MM.1S (cell line): ENCODE results near the gene SLC25A20.

ENCODE experiments used
- DNase-seq: peaks from one replicate; pipeline ENCODE4 v3.0.0-alpha.2; 2015
- H2AFZ ChIP-seq: fragments of 300-600 bp; sonication (generic); 2 replicates; pipeline ENCODE4 v1.6.0; 2016; ENCODE audit warnings: antibody characterized with exemption, low read length
- H3F3A ChIP-seq: fragments of 300-600 bp; sonication (generic); 2 replicates; pipeline ENCODE4 v1.6.1; 2016; ENCODE audit warnings: mild to moderate bottlenecking, antibody characterized with exemption, low read length, moderate library complexity, mixed read lengths; ENCODE audit not compliant: insufficient read depth
- H3K27ac ChIP-seq: fragments of 300-600 bp; sonication (generic); 2 replicates; pipeline ENCODE4 v1.5.1; 2016; ENCODE audit warnings: mild to moderate bottlenecking, low read length
- H3K27me3 ChIP-seq: fragments of 300-600 bp; sonication (generic); replicated peaks from 2 replicates; pipeline ENCODE4 v1.6.0; 2016; ENCODE audit warnings: low read length; ENCODE audit not compliant: insufficient read depth
- H3K36me3 ChIP-seq: fragments of 300-600 bp; sonication (generic); replicated peaks from 2 replicates; pipeline ENCODE4 v1.6.1; 2016; ENCODE audit warnings: mild to moderate bottlenecking, low read length, mixed read lengths; ENCODE audit not compliant: insufficient read depth
- H3K4me1 ChIP-seq: fragments of 300-600 bp; sonication (generic); 2 replicates; pipeline ENCODE4 v1.6.1; 2016; ENCODE audit warnings: low read length, mixed read lengths
- H3K4me2 ChIP-seq: fragments of 300-600 bp; sonication (generic); 2 replicates; pipeline ENCODE4 v1.6.0; 2016; ENCODE audit warnings: low read depth, low read length
- H3K4me3 ChIP-seq: fragments of 300-600 bp; sonication (generic); 2 replicates; pipeline ENCODE4 v1.5.1; 2016; ENCODE audit warnings: low read length, mixed read lengths
- H3K79me2 ChIP-seq: fragments of 300-600 bp; sonication (generic); 2 replicates; pipeline ENCODE4 v1.6.1; 2016; ENCODE audit warnings: mixed run types, low read length, mixed read lengths
- H3K9ac ChIP-seq: fragments of 300-600 bp; sonication (generic); 2 replicates; pipeline ENCODE4 v1.6.1; 2016; ENCODE audit warnings: low read length, mixed read lengths
- H3K9me2 ChIP-seq: fragments of 300-600 bp; sonication (generic); replicated peaks from 2 replicates; pipeline ENCODE4 v1.6.1; 2016; ENCODE audit warnings: mild to moderate bottlenecking, low read length, mixed read lengths; ENCODE audit not compliant: insufficient read depth
- H3K9me3 ChIP-seq: fragments of 300-600 bp; sonication (generic); replicated peaks from 2 replicates; pipeline ENCODE4 v1.6.1; 2016; ENCODE audit warnings: mild to moderate bottlenecking, low read length, mixed read lengths; ENCODE audit not compliant: insufficient read depth
- H4K20me1 ChIP-seq: fragments of 300-600 bp; sonication (generic); 2 replicates; pipeline ENCODE4 v1.6.1; 2016; ENCODE audit warnings: mild to moderate bottlenecking, low read length, moderate library complexity, mixed read lengths; ENCODE audit not compliant: insufficient read depth
- EZH2 ChIP-seq: fragments of 300-600 bp; sonication (generic); optimal IDR thresholded peaks from 2 replicates; pipeline ENCODE3; 2017; ENCODE audit warnings: low read depth, mild to moderate bottlenecking, antibody characterized with exemption, low read length, mixed read lengths
- EZH2phosphoT487 ChIP-seq: fragments of 300-600 bp; sonication (generic); IDR thresholded peaks from 2 replicates; pipeline ENCODE4 v1.6.1; 2018; ENCODE audit warnings: antibody characterized with exemption, low read length
- TF ChIP-seq, protein P1 (sequence below): fragments of 300-600 bp; sonication (generic); IDR thresholded peaks from 2 replicates; pipeline ENCODE4 v1.5.1; 2016; ENCODE audit warnings: antibody characterized with exemption, low read length, mixed read lengths

Gene SLC25A20

DNA sequence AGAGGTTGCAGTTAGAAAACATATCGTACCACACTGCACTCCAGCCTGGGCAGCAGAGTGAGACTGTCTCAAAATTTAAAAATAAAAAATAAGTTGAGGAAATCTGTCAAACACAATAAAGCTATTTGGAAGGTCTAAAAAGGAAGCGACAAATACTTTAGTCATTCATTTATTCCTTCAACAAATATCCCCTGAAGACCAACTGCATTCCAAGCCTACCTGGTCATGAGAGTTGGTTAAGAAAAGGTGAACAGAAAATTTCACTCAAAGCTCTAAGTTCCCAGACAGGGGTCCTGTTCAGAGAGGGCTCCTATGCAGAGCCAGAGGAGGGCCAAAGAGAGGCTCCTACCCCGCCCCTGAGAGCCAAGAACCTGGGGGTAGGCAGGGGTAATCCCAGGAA, 35.6 kb downstream of the SLC25A20 start:
- H3K4me1 ChIP-seq = no peaks in the 10 kb centered on the region

DNA sequence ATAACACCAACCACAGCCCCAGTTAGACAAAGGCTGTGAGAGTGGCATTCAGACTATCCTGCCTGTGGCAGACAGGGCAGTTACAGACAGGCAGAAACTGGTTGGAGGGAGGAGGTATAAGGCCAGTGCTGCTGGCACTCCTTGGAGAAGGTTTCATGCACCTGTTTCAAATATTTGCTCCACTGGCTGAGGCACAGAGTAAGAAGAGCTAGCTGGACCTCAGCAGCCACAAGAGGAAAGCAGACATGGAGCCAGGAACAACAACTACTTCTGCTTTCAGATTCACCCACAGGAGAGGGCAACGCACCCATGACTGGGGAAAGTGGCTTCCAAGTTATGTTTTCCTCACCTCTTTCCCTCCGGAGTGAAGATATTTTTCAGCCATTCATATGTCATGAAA, 39.5 kb downstream of the SLC25A20 start:
- Histone ChIP-seq H3K4me2 (no peak overlapping the region), H3K27me3 (no peaks in the 10 kb centered on the region), H3K27ac (no peak overlapping the region), H3K9ac (no peak overlapping the region), H2AFZ (no peak overlapping the region), H4K20me1 (no peaks in the 10 kb centered on the region), H3K9me2 (no peaks in the 10 kb centered on the region), H3K36me3 (no peaks in the 10 kb centered on the region; the same call in 1 of the 2 replicates), H3K4me1 (no peaks in the 10 kb centered on the region), H3K4me3 (no peak overlapping the region), H3F3A (0 out of 2 replicates have a peak, but pooled peaks cover 2% of the 10 kb centered on the region), H3K9me3 (no peaks in the 10 kb centered on the region), H3K79me2 (peaks cover 4% of the 10 kb centered on the region; the same call in 1 of the 2 replicates)
- TF ChIP-seq, protein P1, sequence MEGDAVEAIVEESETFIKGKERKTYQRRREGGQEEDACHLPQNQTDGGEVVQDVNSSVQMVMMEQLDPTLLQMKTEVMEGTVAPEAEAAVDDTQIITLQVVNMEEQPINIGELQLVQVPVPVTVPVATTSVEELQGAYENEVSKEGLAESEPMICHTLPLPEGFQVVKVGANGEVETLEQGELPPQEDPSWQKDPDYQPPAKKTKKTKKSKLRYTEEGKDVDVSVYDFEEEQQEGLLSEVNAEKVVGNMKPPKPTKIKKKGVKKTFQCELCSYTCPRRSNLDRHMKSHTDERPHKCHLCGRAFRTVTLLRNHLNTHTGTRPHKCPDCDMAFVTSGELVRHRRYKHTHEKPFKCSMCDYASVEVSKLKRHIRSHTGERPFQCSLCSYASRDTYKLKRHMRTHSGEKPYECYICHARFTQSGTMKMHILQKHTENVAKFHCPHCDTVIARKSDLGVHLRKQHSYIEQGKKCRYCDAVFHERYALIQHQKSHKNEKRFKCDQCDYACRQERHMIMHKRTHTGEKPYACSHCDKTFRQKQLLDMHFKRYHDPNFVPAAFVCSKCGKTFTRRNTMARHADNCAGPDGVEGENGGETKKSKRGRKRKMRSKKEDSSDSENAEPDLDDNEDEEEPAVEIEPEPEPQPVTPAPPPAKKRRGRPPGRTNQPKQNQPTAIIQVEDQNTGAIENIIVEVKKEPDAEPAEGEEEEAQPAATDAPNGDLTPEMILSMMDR = no peak
- TF ChIP-seq EZH2 = no peak
- no peak for TF ChIP-seq EZH2phosphoT487
- no peak for DNase-seq

More for the DNA sequence above, 35.6 kb downstream of the SLC25A20 start:
- TF ChIP-seq, protein P1 = no peak
- TF ChIP-seq EZH2 (no peak), EZH2phosphoT487 (no peak)
- DNase-seq = no peak
- no peaks in the 10 kb centered on the region for H3K27me3 ChIP-seq
- no peaks in the 10 kb centered on the region for H4K20me1 ChIP-seq
- H3K4me3 ChIP-seq = no peak overlapping the region
- no peaks in the 10 kb centered on the region for H3K9me2 ChIP-seq
- H3K9ac ChIP-seq = no peak overlapping the region
- H3K9me3 ChIP-seq = no peaks in the 10 kb centered on the region
- peaks cover 1% of the 10 kb centered on the region; the same call in 1 of the 2 replicates for H3K36me3 ChIP-seq
- H3F3A ChIP-seq = no peaks in the 10 kb centered on the region
- no peak overlapping the region for H3K27ac ChIP-seq
- H2AFZ ChIP-seq = no peak overlapping the region
- peaks cover 4% of the 10 kb centered on the region; the same call in 1 of the 2 replicates for H3K79me2 ChIP-seq
- H3K4me2 ChIP-seq = no peak overlapping the region

DNA sequence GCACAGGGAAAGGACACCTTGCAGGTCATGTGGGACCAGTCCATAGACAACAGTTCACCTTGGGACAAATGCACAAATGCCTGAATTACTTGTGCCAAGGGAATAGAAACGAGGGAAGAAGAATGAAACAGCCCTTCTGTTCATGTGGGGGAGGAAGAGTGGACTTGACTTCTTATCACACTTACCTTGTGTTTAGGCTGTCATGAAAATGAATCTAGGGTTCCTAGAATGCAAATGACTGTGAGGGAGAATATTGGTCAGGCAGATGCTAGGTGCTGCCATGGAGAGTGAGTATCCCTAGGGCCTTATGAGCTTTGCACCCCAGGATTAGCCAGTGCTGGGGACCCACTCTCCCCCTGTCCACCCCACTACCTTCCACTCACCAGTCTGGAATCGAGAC, 40.0 kb downstream of the SLC25A20 start:
- H3K27me3 ChIP-seq = no peaks in the 10 kb centered on the region
- H3K79me2 ChIP-seq = peaks cover 4% of the 10 kb centered on the region; the same call in 1 of the 2 replicates
- no peaks in the 10 kb centered on the region for H3K4me1 ChIP-seq
- 0 out of 2 replicates have a peak, but pooled peaks cover 2% of the 10 kb centered on the region for H3F3A ChIP-seq
- no peaks in the 10 kb centered on the region for H3K9me2 ChIP-seq
- TF ChIP-seq EZH2phosphoT487 (no peak), EZH2 (no peak)
- TF ChIP-seq, protein P1 = no peak
- DNase-seq = no peak
- H4K20me1 ChIP-seq = no peaks in the 10 kb centered on the region
- H3K4me3 ChIP-seq = no peak overlapping the region
- no peak overlapping the region for H2AFZ ChIP-seq
- H3K27ac ChIP-seq = no peak overlapping the region
- no peaks in the 10 kb centered on the region; the same call in 1 of the 2 replicates for H3K36me3 ChIP-seq
- no peak overlapping the region for H3K4me2 ChIP-seq
- H3K9ac ChIP-seq = no peak overlapping the region
- no peaks in the 10 kb centered on the region for H3K9me3 ChIP-seq
